GM12878 (cell line): ENCODE measurements around the gene RASGRP2. TPM values are rescaled to one million over a fixed set of nuclear protein-coding genes. Genes with fewer than 3 reads are reported as not detected.
A peak's percentile ranks its signal among the peaks of the same experiment; 100 is the strongest.

ENCODE experiments used
- BACH1 ChIP-seq: fragments of 450-650 bp; IDR thresholded peaks from 2 replicates; pipeline ENCODE4 v1.6.1; 2017; ENCODE audit warnings: mild to moderate bottlenecking, borderline replicate concordance
- BHLHE40 ChIP-seq, 2 experiments: fragments of 450-650 bp in 1 of 2; IDR thresholded peaks; 2 replicates each; pipeline ENCODE4 v1.6.1; 2011 to 2017; ENCODE audit warnings: low read depth in 2 of 2, borderline replicate concordance in 1 of 2, improper control_type of control experiment in 1 of 2, low read length in 1 of 2, mild to moderate bottlenecking in 1 of 2
- HDAC2 ChIP-seq: fragments of 200-600 bp; sonication (generic); IDR thresholded peaks from 2 replicates; pipeline ENCODE4 v1.6.1; 2017
- HDAC6 ChIP-seq: fragments of 200-600 bp; sonication (generic); IDR thresholded peaks from one replicate; pipeline ENCODE4 v1.8.0; 2017; ENCODE audit warnings: antibody characterized with exemption; ENCODE audit not compliant: unreplicated experiment
- LARP7 ChIP-seq: fragments of 450-650 bp; IDR thresholded peaks from 2 replicates; pipeline ENCODE4 v1.6.1; 2017; ENCODE audit warnings: mild to moderate bottlenecking
- MEF2B ChIP-seq: fragments of 450-650 bp; IDR thresholded peaks from 2 replicates; pipeline ENCODE4 v1.6.1; 2018; ENCODE audit warnings: mild to moderate bottlenecking, moderate library complexity; ENCODE audit not compliant: partially characterized antibody, poor library complexity, severe bottlenecking
- MTA2 ChIP-seq: fragments of 450-650 bp; IDR thresholded peaks from 2 replicates; pipeline ENCODE4 v1.6.1; 2016; ENCODE audit warnings: low read depth, mild to moderate bottlenecking, moderate library complexity
- NBN ChIP-seq: fragments of 450-650 bp; IDR thresholded peaks from 2 replicates; pipeline ENCODE4 v1.6.1; 2016
- POLR2A ChIP-seq: IDR thresholded peaks from 2 replicates; pipeline ENCODE4 v1.6.1; 2011; ENCODE audit warnings: low read depth, mild to moderate bottlenecking, low read length
- POLR2AphosphoS5 ChIP-seq: IDR thresholded peaks from 2 replicates; pipeline ENCODE4 v1.6.1; 2011; ENCODE audit warnings: mild to moderate bottlenecking, low read length, inconsistent platforms
- RELA ChIP-seq: fragments of 450-650 bp; IDR thresholded peaks from 2 replicates; pipeline ENCODE4 v1.8.0; 2014; ENCODE audit warnings: borderline replicate concordance; ENCODE audit not compliant: partially characterized antibody
- SIN3A ChIP-seq: IDR thresholded peaks from 2 replicates; pipeline ENCODE4 v1.6.1; 2012; ENCODE audit warnings: low read depth, low read length, improper control_type of control experiment
- SRF ChIP-seq, 2 experiments: IDR thresholded peaks; 2 replicates each; pipeline ENCODE4 v1.6.1; 2011; ENCODE audit warnings: low read depth in 2 of 2, low read length in 2 of 2, mild to moderate bottlenecking in 1 of 2, moderate library complexity in 1 of 2
- SUZ12 ChIP-seq: fragments of 200-600 bp; sonication (generic); IDR thresholded peaks from one replicate; pipeline ENCODE4 v1.6.1; 2018; ENCODE audit warnings: antibody characterized with exemption, mild to moderate bottlenecking; ENCODE audit not compliant: unreplicated experiment
- TCF12 ChIP-seq: IDR thresholded peaks from 2 replicates; pipeline ENCODE4 v1.6.1; 2011; ENCODE audit warnings: low read depth, mild to moderate bottlenecking, low read length
- TCF7 ChIP-seq: IDR thresholded peaks from 2 replicates; pipeline ENCODE4 v1.6.1; 2014; ENCODE audit warnings: antibody characterized with exemption, borderline replicate concordance
- YY1 ChIP-seq: IDR thresholded peaks from 2 replicates; pipeline ENCODE4 v1.6.1; 2011; ENCODE audit warnings: low read depth, mild to moderate bottlenecking, low read length
- ZNF24 ChIP-seq: fragments of 450-650 bp; IDR thresholded peaks from 2 replicates; pipeline ENCODE4 v1.6.1; 2017; ENCODE audit warnings: antibody characterized with exemption, mild to moderate bottlenecking
- ZNF384 ChIP-seq: IDR thresholded peaks from 2 replicates; pipeline ENCODE4 v1.6.1; 2012; ENCODE audit warnings: low read depth, mild to moderate bottlenecking, low read length, improper control_type of control experiment, borderline replicate concordance
- polyA plus RNA-seq, 11 experiments: library from polyadenylated mRNA; depleted of rRNA in 4 of 11; unstranded in 6 of 11; stranded (reverse) in 5 of 11; fragments of >200 nt; fragmentation: Nextera tagmentation in 4 of 11; fragmentation: Illumina TruSeq in 1 of 11; extraction: Ambion mirVana in 4 of 11; extraction: Trizol in 1 of 11; gene quantifications; 1 replicate in 1 of 11; 2 replicates in 10 of 11; pipeline versions ENCODE4 v1.2.1 to v1.2.3, GENCODE V29; 2011 to 2016; ENCODE audit warnings: inconsistent platforms in 2 of 11, missing spikeins in 2 of 11, low read depth in 1 of 11
- total RNA-seq, 4 experiments: library from RNA; depleted of rRNA in 3 of 4; stranded (reverse); fragments of >200 nt in 3 of 4; fragmentation: Illumina TruSeq in 1 of 4; extraction: Trizol in 1 of 4; gene quantifications; 2 replicates each; pipeline versions ENCODE4 v1.2.1 to v1.2.3, GENCODE V29; 2013 to 2021
- TF ChIP-seq, protein P1 (sequence below): fragments of 450-650 bp; IDR thresholded peaks from 2 replicates; pipeline ENCODE4 v1.6.1; 2017; ENCODE audit warnings: low read depth, mild to moderate bottlenecking, moderate library complexity
- TF ChIP-seq, protein P2 (sequence below): IDR thresholded peaks from 2 replicates; pipeline ENCODE4 v1.6.1; 2011; ENCODE audit warnings: mild to moderate bottlenecking, low read depth, low read length, moderate library complexity; ENCODE audit not compliant: insufficient replicate concordance
- TF ChIP-seq, protein P3 (sequence below): fragments of 450-650 bp; IDR thresholded peaks from 2 replicates; pipeline ENCODE4 v1.6.1; 2018; ENCODE audit warnings: mild to moderate bottlenecking, low read depth, moderate library complexity; ENCODE audit not compliant: partially characterized antibody
- TF ChIP-seq, protein P4 (sequence below): IDR thresholded peaks from 2 replicates; pipeline ENCODE4 v1.6.1; 2012; ENCODE audit warnings: low read depth, low read length, improper control_type of control experiment

The RASGRP2 gene
- total and polyA plus RNA-seq, 10 of the 15 experiments (the other 5 are each of a cell fraction or from before 2014, with no cell fraction given): 0.26 to 9.0 (median 5.4) TPM

DNA sequence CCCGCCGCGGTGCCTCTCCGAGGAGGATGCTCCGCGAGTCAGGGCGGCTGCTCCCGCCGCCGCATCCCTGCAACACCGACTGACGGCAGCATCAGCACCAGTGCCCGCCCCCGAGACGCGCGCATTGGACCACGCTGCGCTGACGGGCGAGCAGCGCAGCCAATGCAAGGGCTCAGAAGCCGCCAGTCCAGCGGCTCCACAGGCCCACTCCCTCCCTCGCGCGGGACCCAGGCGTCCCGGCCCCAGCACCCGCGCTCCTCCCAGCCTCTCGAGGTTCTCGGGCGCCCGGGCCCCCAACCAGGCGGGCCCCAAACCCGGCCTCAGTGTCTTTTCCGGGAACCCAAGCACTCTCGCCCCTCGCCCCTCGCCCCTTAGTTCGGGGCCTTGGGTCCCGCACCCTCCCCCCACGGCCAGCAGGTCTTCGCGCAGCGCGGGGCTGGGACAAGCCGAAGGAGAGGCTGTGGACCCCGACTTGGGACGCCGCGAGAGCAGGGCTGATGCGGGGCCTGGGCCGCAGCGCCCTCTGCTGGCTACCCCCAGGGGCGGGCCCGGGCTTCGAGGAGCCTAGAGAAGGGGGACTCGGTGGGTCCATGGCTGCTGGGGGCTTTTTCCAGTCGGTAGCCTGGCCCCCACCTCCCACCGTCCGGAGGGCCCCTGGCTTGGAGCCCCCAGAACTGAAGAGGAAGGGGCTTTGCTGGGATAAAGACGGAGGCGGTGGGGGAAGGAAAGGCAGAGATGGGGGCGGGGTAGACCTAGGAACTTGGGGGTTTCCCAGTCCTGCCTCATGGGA lies 20.6 kb downstream of the RASGRP2 start, which contains the start of gene NRXN2 (continued):
- TF ChIP-seq, protein P1, sequence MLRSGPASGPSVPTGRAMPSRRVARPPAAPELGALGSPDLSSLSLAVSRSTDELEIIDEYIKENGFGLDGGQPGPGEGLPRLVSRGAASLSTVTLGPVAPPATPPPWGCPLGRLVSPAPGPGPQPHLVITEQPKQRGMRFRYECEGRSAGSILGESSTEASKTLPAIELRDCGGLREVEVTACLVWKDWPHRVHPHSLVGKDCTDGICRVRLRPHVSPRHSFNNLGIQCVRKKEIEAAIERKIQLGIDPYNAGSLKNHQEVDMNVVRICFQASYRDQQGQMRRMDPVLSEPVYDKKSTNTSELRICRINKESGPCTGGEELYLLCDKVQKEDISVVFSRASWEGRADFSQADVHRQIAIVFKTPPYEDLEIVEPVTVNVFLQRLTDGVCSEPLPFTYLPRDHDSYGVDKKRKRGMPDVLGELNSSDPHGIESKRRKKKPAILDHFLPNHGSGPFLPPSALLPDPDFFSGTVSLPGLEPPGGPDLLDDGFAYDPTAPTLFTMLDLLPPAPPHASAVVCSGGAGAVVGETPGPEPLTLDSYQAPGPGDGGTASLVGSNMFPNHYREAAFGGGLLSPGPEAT: peak; percentile 76
- TF ChIP-seq ZNF384 (no peak), SRF (IDR thresholded peaks at IDR 0.05; ENCODE audit: low read depth in 2 of 2, low read length in 2 of 2) (no peak), BACH1 (no peak), TCF12 (no peak), SUZ12 (no peak), HDAC6 (no peak), NBN (peak; percentile 66; the same call in 1 of the 2 replicates), ZNF24 (no peak), LARP7 (peak; percentile 59; the same call in 1 of the 2 replicates), YY1 (peak; percentile 46), MEF2B (peak; percentile 89), RELA (peak; percentile 90), POLR2A (peak; percentile 35), HDAC2 (no peak), BHLHE40 (IDR thresholded peaks at IDR 0.05; ENCODE audit: borderline replicate concordance in 1 of 2, low read depth in 2 of 2, low read length in 1 of 2) (no peak), MTA2 (peak; percentile 36; the same call in 1 of the 2 replicates), TCF7 (no peak), POLR2AphosphoS5 (no peak), SIN3A (no peak)
- TF ChIP-seq, protein P2, sequence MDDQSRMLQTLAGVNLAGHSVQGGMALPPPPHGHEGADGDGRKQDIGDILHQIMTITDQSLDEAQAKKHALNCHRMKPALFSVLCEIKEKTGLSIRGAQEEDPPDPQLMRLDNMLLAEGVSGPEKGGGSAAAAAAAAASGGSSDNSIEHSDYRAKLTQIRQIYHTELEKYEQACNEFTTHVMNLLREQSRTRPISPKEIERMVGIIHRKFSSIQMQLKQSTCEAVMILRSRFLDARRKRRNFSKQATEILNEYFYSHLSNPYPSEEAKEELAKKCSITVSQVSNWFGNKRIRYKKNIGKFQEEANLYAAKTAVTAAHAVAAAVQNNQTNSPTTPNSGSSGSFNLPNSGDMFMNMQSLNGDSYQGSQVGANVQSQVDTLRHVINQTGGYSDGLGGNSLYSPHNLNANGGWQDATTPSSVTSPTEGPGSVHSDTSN: peak; percentile 97
- TF ChIP-seq, protein P3, sequence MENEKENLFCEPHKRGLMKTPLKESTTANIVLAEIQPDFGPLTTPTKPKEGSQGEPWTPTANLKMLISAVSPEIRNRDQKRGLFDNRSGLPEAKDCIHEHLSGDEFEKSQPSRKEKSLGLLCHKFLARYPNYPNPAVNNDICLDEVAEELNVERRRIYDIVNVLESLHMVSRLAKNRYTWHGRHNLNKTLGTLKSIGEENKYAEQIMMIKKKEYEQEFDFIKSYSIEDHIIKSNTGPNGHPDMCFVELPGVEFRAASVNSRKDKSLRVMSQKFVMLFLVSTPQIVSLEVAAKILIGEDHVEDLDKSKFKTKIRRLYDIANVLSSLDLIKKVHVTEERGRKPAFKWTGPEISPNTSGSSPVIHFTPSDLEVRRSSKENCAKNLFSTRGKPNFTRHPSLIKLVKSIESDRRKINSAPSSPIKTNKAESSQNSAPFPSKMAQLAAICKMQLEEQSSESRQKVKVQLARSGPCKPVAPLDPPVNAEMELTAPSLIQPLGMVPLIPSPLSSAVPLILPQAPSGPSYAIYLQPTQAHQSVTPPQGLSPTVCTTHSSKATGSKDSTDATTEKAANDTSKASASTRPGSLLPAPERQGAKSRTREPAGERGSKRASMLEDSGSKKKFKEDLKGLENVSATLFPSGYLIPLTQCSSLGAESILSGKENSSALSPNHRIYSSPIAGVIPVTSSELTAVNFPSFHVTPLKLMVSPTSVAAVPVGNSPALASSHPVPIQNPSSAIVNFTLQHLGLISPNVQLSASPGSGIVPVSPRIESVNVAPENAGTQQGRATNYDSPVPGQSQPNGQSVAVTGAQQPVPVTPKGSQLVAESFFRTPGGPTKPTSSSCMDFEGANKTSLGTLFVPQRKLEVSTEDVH: no peak
- TF ChIP-seq, protein P4, sequence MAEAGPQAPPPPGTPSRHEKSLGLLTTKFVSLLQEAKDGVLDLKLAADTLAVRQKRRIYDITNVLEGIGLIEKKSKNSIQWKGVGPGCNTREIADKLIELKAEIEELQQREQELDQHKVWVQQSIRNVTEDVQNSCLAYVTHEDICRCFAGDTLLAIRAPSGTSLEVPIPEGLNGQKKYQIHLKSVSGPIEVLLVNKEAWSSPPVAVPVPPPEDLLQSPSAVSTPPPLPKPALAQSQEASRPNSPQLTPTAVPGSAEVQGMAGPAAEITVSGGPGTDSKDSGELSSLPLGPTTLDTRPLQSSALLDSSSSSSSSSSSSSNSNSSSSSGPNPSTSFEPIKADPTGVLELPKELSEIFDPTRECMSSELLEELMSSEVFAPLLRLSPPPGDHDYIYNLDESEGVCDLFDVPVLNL: no peak
